Endothelial cell of umbilical vein (primary cell): ENCODE measurements around the gene DCAF12.

Source experiments
- EZH2 ChIP-seq: IDR thresholded peaks from 2 replicates; pipeline ENCODE4 v1.6.1; 2012; ENCODE audit warnings: borderline replicate concordance, low read depth, mild to moderate bottlenecking, moderate library complexity, low read length, inconsistent platforms; ENCODE audit not compliant: severe bottlenecking
- FOS ChIP-seq: IDR thresholded peaks from 2 replicates; pipeline ENCODE4 v1.6.1; 2011; ENCODE audit warnings: mild to moderate bottlenecking, low read length, moderate library complexity, borderline replicate concordance; ENCODE audit not compliant: insufficient read depth
- MYC ChIP-seq: IDR thresholded peaks from one replicate; pipeline ENCODE4 v1.6.1; 2011; ENCODE audit warnings: mild to moderate bottlenecking, low read depth, low read length
- POLR2A ChIP-seq: IDR thresholded peaks from 2 replicates; pipeline ENCODE4 v1.6.1; 2012; ENCODE audit warnings: low read depth, mild to moderate bottlenecking, control low read depth, low read length
- POLR2AphosphoS5 ChIP-seq: IDR thresholded peaks from 2 replicates; pipeline ENCODE4 v1.6.1; 2012; ENCODE audit warnings: low read depth, mild to moderate bottlenecking, control low read depth, low read length, moderate library complexity; ENCODE audit not compliant: insufficient read depth
- TF ChIP-seq, protein P1 (sequence below), 2 donors: IDR thresholded peaks; 1 replicate in 1 of 2; 2 replicates in 1 of 2; pipeline ENCODE4 v1.5.1; 2011; ENCODE audit warnings: low read length in 2 of 2, mild to moderate bottlenecking in 2 of 2, moderate library complexity in 2 of 2, control low read depth in 1 of 2, inconsistent platforms in 1 of 2, low read depth in 1 of 2; ENCODE audit not compliant: insufficient read depth in 1 of 2; ENCODE audit errors: extremely low read depth in 1 of 2
- TF ChIP-seq, protein P2 (sequence below): IDR thresholded peaks from 2 replicates; pipeline ENCODE4 v1.6.1; 2011; ENCODE audit not compliant: insufficient read depth, insufficient read length

DNA sequence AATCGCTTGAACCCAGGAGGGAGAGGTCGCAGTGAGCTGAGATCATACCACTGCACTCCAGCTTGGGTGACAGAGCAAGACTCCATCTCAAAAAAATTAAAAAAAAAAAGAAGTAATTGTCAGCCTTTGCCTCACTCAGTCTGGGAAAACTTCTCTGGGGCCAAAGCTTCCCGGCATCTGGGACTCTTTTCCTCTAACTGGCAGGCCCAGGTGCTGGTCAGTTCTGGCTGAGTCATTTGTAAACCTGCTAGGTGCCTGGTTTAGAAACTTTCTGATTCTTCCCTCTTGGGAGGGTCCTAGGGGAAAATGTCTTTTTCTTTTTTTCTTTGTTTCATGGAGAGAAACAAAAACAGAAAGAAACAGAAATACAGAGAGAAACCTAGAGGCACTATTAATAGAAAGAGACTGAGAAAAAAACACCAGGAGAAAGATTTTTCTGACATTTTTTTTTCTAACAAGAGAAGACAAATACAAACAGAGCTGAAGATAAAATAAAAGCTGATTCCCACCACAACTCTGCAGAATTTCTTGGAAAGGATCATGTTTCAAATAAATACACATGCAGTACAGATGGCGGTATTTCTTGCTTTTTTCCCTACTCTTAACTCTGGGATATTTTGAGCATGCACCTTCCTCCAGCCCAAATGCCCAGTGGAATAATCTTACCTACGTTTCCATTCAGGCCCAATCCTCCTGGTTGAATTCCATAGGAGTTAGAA lies 55.7 kb downstream of the DCAF12 start:
- TF ChIP-seq POLR2AphosphoS5 (no peak), EZH2 (no peak), POLR2A (no peak), FOS (no peak), MYC (no peak)
- TF ChIP-seq, protein P1, sequence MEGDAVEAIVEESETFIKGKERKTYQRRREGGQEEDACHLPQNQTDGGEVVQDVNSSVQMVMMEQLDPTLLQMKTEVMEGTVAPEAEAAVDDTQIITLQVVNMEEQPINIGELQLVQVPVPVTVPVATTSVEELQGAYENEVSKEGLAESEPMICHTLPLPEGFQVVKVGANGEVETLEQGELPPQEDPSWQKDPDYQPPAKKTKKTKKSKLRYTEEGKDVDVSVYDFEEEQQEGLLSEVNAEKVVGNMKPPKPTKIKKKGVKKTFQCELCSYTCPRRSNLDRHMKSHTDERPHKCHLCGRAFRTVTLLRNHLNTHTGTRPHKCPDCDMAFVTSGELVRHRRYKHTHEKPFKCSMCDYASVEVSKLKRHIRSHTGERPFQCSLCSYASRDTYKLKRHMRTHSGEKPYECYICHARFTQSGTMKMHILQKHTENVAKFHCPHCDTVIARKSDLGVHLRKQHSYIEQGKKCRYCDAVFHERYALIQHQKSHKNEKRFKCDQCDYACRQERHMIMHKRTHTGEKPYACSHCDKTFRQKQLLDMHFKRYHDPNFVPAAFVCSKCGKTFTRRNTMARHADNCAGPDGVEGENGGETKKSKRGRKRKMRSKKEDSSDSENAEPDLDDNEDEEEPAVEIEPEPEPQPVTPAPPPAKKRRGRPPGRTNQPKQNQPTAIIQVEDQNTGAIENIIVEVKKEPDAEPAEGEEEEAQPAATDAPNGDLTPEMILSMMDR (IDR thresholded peaks at IDR 0.05; ENCODE audit: extremely low read depth in 1 of 2, insufficient read depth in 1 of 2, low read depth in 1 of 2, low read length in 2 of 2): no peak
- TF ChIP-seq, protein P2, sequence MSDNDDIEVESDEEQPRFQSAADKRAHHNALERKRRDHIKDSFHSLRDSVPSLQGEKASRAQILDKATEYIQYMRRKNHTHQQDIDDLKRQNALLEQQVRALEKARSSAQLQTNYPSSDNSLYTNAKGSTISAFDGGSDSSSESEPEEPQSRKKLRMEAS: no peak
